Measurements from ENCODE around the gene NRP2.

DNA sequence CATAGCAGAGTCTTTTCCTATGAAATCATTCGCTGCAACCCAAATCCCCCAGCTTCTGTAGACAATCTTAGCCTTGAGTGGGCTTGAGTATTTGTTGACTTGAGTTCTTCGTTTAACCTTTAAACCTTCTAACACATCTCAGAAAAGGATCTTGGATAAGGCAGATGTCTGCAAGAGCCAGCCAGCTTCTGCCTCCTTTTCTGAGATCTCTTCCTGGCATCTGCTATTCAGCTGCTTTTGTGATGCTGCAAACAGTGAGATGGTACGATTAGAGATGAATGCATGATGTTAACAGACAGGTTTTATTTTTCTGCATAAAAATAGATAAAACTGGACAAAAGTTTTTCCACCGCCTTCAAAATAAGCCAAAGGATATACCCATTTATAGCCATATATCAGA, 37.5 kb downstream of the NRP2 start:
- TF ChIP-seq, protein P1, sequence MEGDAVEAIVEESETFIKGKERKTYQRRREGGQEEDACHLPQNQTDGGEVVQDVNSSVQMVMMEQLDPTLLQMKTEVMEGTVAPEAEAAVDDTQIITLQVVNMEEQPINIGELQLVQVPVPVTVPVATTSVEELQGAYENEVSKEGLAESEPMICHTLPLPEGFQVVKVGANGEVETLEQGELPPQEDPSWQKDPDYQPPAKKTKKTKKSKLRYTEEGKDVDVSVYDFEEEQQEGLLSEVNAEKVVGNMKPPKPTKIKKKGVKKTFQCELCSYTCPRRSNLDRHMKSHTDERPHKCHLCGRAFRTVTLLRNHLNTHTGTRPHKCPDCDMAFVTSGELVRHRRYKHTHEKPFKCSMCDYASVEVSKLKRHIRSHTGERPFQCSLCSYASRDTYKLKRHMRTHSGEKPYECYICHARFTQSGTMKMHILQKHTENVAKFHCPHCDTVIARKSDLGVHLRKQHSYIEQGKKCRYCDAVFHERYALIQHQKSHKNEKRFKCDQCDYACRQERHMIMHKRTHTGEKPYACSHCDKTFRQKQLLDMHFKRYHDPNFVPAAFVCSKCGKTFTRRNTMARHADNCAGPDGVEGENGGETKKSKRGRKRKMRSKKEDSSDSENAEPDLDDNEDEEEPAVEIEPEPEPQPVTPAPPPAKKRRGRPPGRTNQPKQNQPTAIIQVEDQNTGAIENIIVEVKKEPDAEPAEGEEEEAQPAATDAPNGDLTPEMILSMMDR (IDR thresholded peaks at IDR 0.05): no peak
- no peak for TF ChIP-seq POLR2A (IDR thresholded peaks at IDR 0.05)
